Left ventricle myocardium superior (tissue), 1 donor: ENCODE measurements around the gene OR6B2. TPM values are rescaled to one million over a fixed set of nuclear protein-coding genes. Genes with fewer than 3 reads are reported as not detected.

Experiments used
- ATAC-seq: fragments of 200-7000 bp; cut with Tn5 transposase; one replicate; pipeline ENCODE4 v1.9.1; 2020; ENCODE audit warnings: mild to moderate bottlenecking, moderate library complexity
- DNase-seq: peaks from one replicate; pipeline ENCODE4 v3.0.0-alpha.2; 2020
- intact Hi-C: fragments of 100-400 bp; cut with micrococcal nuclease; formaldehyde crosslinking; loops from one replicate; pipeline ENCODE4 v1.11.0; 2022
- total RNA-seq: library from RNA; stranded (reverse); fragmentation: NEBNext Ultra II Directional; extraction: Animal tissue kit (Norgen Biotek cat#: 25700); gene quantifications from one replicate; pipeline ENCODE4 v1.2.1, GENCODE V29; 2021
- donor health status: DM: no; HTN: yes; CAD: no; lungs with severe emphysema.

Gene OR6B2
- total RNA-seq, 1 donor from 2014 or later: not detected

DNA sequence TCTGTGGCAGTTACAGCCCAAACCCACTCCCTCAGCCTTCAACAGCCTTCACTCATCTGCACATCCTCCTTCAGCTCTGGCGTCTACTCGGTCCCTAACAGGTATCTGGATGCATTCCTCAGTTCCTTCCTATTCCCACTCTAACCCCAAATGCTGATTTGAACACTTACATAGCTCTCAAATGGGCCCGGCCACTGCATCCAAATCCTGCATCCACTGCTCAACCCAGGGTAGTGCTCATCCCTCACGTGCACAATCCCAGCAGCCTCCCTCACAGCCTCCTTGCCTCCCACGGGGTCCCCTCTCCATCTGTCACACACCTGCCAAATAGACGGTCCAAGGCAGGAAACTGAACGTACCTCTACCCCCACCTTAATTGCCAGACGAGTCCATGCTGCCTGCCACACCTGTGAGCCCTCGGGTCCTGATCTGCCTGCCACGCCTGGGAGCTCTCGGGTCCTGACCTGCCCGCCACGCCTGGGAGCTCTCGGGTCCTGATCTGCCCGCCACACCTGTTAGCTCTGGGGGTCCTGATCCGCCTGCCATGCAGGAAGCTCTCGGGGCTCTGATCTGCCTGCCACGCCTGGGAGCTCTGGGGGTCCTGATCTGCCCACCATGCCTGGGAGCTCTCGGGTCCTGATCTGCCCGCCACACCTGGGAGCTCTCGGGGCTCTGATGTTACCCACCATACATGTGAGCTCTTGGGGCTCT is 13.2 kb upstream of the OR6B2 start:
- ATAC-seq (no peak), DNase-seq (no peak)
- intact Hi-C loops: no loop called here

DNA sequence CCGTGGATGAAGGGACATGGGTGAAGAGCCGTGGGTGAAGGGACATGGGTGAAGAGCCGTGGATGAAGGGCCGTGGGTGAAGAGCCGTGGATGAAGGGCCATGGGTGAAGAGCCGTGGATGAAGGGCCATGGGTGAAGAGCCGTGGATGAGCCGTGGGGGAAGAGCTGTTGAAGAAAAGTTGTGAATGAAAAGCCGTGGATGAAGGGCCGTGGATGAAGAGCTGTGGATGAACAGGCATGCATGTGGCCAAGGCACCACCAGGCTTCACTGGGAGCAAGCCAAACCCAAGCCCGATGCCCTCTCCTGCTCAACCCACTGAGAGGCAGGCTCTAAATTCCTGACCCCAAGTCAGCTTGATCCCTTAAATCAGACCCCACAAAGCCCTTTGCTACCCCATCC is 12.5 kb upstream of the OR6B2 start:
- no peak for DNase-seq
- ATAC-seq: no peak
- intact Hi-C loops: no loop called here

GRCh38 chr2:240041363-240041762 is 11.1 kb upstream of the OR6B2 start:
- intact Hi-C loops: no loop called here
- DNase-seq (no peak), ATAC-seq (no peak)

DNA sequence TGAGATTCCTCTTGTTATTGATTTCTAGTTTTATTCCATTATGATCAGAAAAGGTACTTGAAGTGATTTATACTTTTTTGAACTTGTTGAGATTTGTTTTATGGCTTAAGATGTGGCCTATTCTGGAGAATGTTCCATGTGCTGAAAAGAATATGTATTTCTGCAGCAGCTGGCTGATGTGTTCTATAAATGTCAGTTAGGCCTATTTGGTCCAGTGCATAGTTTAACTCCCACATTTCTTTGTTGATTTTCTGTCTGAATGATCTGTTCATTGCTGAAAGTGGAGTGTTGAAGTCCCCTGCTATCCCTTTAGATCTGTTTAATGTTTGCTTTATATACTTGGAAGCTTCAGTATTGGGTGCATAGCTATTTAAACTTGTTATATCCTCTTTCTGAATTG is 7.1 kb upstream of the OR6B2 start:
- DNase-seq (no peak), ATAC-seq (no peak)
- intact Hi-C loops: no loop called here

- no peak for DNase-seq
- ATAC-seq: no peak
- intact Hi-C loops: no loop called here
Observed at GRCh38 chr2:240033330-240033678, 3.1 kb upstream of the OR6B2 start.

- DNase-seq (no peak), ATAC-seq (no peak)
- intact Hi-C loops: no loop called here
Observed at GRCh38 chr2:240032406-240033329, 2.4 kb upstream of the OR6B2 start.

DNA sequence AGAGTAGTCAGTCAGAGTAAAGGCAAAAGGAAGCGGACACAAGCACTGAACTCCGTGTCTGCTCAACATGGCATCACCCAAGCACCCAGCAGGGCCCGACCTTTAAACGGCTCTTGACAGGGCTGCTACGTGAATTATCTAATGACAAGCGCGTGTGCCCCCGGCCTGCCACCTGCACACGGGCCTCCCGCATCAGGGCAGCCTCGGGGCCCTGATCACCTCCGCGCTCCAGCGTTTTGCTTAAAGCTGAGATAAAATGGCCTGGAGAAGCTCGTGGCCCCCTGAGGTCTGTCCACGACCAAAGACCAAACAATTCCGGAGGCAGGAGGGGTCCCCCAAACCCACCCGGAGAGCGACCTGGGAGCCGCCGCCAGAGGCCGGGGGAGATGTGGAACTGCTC is 5.5 kb downstream of the OR6B2 start:
- intact Hi-C loops: no loop called here
- no peak for DNase-seq
- ATAC-seq: peak; percentile 8

DNA sequence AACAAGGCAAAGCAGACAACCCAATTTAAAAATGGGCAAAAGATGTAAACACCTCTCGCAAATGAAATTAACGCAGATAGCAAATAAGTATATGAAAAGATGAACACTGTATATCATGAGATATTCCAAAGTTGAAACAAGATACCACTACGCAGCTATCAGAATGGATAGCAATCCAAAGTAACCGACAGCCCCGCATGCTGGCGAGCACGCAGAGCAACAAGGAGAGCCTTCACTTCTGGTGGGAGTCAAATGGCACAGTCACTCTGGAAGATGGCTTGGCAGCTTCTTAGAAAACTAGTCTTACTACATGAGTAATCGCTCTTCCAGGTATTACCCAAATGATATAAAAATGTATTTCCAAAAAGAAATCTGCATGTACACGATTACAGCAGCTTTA is 6.4 kb downstream of the OR6B2 start:
- DNase-seq: no peak
- intact Hi-C loops: no loop called here
- no peak for ATAC-seq

- intact Hi-C loops: no loop called here
- ATAC-seq: peak; percentile 13
- peak; percentile 76 for DNase-seq
Observed at GRCh38 chr2:240021488-240022104, 8.6 kb downstream of the OR6B2 start.

GRCh38 chr2:240018071-240018750 is 12.0 kb downstream of the OR6B2 start:
- intact Hi-C loops: no loop called here
- DNase-seq (no peak), ATAC-seq (no peak)

DNA sequence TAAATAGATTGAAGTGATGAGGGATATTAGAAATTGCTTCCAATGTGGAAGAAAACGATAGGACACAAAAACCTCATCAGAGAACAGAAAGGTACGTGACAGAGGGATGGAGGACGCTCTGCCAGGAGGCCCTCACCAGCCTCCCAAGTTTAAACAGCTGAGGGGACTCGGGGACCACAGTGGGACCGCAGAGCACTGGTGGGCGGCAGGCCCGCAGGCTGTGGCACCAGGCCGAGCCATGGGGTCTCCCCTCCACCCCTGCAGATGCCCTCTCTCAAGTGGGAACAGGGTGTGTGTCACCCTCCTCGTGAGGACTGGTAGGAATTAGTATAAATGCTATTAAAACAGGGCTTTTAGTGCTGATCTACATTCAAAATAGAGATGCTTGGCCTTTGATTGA is 15.9 kb downstream of the OR6B2 start:
- intact Hi-C loops: no loop called here
- no peak for DNase-seq
- no peak for ATAC-seq

DNA sequence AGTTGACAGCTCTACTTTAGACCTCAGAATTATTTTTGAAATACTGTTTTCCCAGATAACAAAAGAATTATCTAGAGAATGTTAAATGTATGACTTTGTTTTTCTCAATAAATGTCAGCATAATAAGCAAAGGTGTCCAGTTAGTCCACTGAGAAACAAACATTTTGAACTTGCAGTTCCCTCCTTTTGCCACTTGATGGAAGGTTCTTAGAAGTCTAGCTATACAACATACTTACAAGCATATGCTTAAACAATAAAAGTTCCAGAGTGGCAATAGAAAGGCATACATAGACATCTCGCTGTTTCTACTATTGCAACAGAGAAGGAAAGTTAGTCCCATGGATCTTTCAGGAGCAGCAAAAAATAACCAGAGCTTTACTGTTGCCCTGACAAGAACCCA is 16.9 kb downstream of the OR6B2 start:
- DNase-seq: no peak
- intact Hi-C loops: no loop called here
- ATAC-seq: no peak

DNA sequence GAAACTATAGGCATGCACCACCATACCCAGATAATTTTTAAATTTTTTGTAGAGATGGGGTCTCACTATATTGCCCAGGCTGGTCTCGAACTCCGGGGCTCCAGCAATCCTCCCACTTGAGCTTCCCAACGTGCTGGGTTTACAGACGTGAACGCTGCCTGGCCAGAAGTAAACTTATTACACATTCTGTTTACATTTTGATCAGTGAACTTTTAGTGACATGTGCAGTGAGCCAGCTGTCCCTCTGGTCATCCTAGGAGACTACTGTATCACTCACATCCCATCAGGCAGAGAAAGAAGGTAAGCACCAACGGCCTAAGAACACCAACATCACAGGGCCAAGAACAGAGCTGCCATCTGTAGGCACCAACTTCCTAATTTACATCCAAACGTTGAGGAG is 27.2 kb downstream of the OR6B2 start:
- DNase-seq (no peak), ATAC-seq (no peak)
- intact Hi-C loops: no loop called here

- DNase-seq: no peak
- no peak for ATAC-seq
- intact Hi-C loops: no loop called here
Observed at GRCh38 chr2:240000671-240001070, 29.6 kb downstream of the OR6B2 start.

- ATAC-seq: peak; percentile 74
- no peak for DNase-seq
- intact Hi-C loops: loop anchor here (10.0 kb wide), 1 partner anchor 63 kb away; no protein-coding TSS in a partner anchor
Observed at GRCh38 chr2:239997686-239998409, 32.4 kb downstream of the OR6B2 start.

- DNase-seq (no peak), ATAC-seq (no peak)
- intact Hi-C loops: loop anchor here (10.0 kb wide), 1 partner anchor 59 kb away; no protein-coding TSS in a partner anchor
Observed at GRCh38 chr2:239994086-239994485, 36.1 kb downstream of the OR6B2 start.

DNA sequence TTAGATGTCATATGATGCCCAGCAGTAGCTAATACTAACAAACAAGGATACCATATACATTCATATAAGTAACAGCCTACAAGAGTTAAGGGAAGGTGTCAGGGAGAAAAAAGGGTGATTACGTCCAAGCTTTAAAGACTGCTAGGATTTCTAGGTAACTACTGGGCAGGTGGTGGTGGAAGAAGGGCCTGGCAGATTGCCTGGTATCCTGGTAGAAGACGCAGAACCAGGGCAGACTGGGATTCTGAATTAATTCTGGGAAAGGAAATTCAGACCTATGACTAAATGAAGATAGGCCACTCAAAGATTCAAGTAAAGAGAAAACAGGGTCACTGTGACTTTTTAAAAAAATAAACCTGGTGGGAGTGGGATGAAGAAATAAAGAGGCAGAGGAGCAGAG is 36.9 kb downstream of the OR6B2 start:
- intact Hi-C loops: loop anchor here (10.0 kb wide), 1 partner anchor 58 kb away; no protein-coding TSS in a partner anchor
- DNase-seq (no peak), ATAC-seq (no peak)

- peak; percentile 60 for ATAC-seq
- intact Hi-C loops: loop anchor here (10.0 kb wide), 1 partner anchor 57 kb away; no protein-coding TSS in a partner anchor
- no peak for DNase-seq
Observed at GRCh38 chr2:239991689-239992314, 38.4 kb downstream of the OR6B2 start.
